ENCODE data around the gene DNAH14.

DNAH14 gene

GRCh38 chr1:225360119-225360518 lies 430.6 kb downstream of the DNAH14 start:
- H3K36me3 ChIP-seq (ENCODE audit: insufficient read depth, low read depth, low read length), result no peaks in the 10 kb centered on the region
- no peak overlapping the region for H3K9ac ChIP-seq (ENCODE audit: low read depth, low read length)

DNA sequence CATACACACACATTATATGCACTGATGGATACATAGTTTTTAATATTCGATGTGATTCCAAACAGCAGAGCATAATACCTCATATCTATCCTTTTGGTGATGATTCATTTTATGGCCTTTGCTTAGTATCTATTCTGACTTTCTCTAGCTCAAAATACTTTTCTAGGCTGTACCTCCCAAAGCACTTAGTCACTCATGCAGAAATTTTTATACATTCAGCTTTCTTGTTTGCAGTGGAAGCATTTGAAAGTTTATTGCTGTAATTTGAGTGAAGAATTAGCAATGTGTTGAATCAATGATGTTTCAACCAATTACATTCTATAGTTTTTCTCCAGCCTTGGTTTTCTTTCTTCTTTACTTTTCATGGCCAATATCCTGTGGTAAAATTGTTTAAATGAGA lies 431.7 kb downstream of the DNAH14 start:
- Histone ChIP-seq H3K27me3 (ENCODE audit: insufficient read depth, low read length) (peaks cover 16% of the 10 kb centered on the region), H3K9me3 (ENCODE audit: insufficient read depth, low read depth, low read length) (no peaks in the 10 kb centered on the region), H3K27ac (ENCODE audit: low read length) (no peak overlapping the region), H3K9ac (ENCODE audit: low read depth, low read length) (no peak overlapping the region), H3K4me3 (ENCODE audit: low read length) (no peak overlapping the region), H3K36me3 (ENCODE audit: insufficient read depth, low read depth, low read length) (no peaks in the 10 kb centered on the region), H3K4me1 (ENCODE audit: insufficient read depth, low read length) (no peaks in the 10 kb centered on the region)

More at GRCh38 chr1:225360119-225360518, 430.6 kb downstream of the DNAH14 start:
- Histone ChIP-seq H3K4me3 (ENCODE audit: low read length) (no peak overlapping the region), H3K4me1 (ENCODE audit: insufficient read depth, low read length) (no peaks in the 10 kb centered on the region), H3K9me3 (ENCODE audit: insufficient read depth, low read depth, low read length) (no peaks in the 10 kb centered on the region), H3K27ac (ENCODE audit: low read length) (no peak overlapping the region), H3K27me3 (ENCODE audit: insufficient read depth, low read length) (peaks cover 5% of the 10 kb centered on the region)

DNA sequence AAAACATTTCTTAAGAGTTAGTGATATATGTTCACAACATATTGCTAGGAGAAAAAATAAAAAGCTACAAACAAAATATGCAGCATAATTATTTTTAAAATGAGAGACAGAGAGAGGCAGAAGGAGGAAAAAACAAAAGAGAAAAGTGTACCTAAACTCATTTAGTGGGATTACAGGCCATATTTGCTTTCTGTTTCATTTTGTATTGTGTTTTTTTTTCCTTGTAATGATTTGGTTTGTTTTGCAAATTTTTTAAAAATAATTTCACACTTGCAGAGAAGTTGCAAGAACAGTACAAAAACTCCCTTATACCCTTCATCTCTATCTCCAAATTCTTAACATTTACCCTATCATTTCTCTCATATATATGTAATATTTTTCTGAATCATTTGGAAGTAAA lies 433.3 kb downstream of the DNAH14 start:
- no peaks in the 10 kb centered on the region for H3K36me3 ChIP-seq (ENCODE audit: insufficient read depth, low read depth, low read length)
- no peaks in the 10 kb centered on the region for H3K4me1 ChIP-seq (ENCODE audit: insufficient read depth, low read length)
- no peaks in the 10 kb centered on the region for H3K9me3 ChIP-seq (ENCODE audit: insufficient read depth, low read depth, low read length)
- H3K4me3 ChIP-seq (ENCODE audit: low read length), result no peak overlapping the region
- no peak overlapping the region for H3K27ac ChIP-seq (ENCODE audit: low read length)
- no peak overlapping the region for H3K9ac ChIP-seq (ENCODE audit: low read depth, low read length)
- H3K27me3 ChIP-seq (ENCODE audit: insufficient read depth, low read length), result peaks cover 32% of the 10 kb centered on the region

DNA sequence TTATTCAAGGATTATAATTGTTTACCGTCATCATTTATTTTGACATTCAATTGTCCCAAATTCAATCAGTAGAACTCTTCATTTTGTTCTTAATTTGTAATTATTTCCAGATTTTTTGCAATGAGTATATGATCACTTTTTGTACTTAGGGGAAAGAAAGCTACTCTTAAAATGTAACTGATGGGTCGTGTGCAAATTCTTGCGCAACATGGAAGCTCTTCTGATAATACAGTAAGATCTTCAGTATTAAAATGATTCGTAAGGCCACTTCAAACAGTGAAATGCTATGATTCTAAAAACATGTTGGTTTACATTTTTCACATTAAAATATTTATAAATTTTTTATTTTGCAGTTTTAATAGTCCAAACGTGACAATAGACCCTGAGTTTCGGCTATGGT lies 435.0 kb downstream of the DNAH14 start:
- H3K4me3 ChIP-seq (ENCODE audit: low read length), result no peak overlapping the region
- no peaks in the 10 kb centered on the region for H3K36me3 ChIP-seq (ENCODE audit: insufficient read depth, low read depth, low read length)
- no peak overlapping the region for H3K27ac ChIP-seq (ENCODE audit: low read length)
- no peaks in the 10 kb centered on the region for H3K9me3 ChIP-seq (ENCODE audit: insufficient read depth, low read depth, low read length)
- H3K27me3 ChIP-seq (ENCODE audit: insufficient read depth, low read length), result peaks cover 46% of the 10 kb centered on the region
- H3K4me1 ChIP-seq (ENCODE audit: insufficient read depth, low read length), result no peaks in the 10 kb centered on the region
- no peak overlapping the region for H3K9ac ChIP-seq (ENCODE audit: low read depth, low read length)

DNA sequence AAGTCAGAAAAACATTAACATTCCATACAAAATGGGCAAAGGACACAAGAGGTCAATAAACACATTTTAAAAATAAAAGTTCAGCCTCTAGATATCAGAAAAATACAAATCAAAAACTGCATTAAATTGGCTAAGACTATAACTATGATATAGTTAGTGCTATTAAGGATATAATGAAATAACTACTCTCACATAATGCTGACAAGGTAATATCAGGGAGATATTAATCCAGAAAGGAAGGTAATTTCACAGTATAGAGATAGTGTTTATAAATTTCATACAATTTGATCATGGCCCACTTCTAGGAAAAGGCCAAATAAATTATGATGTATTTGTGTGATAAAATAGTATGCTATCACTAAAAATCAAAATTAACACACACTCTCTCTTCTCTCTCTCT lies 436.5 kb downstream of the DNAH14 start:
- Histone ChIP-seq H3K4me1 (ENCODE audit: insufficient read depth, low read length) (no peaks in the 10 kb centered on the region), H3K9me3 (ENCODE audit: insufficient read depth, low read depth, low read length) (no peaks in the 10 kb centered on the region), H3K4me3 (ENCODE audit: low read length) (no peak overlapping the region), H3K27ac (ENCODE audit: low read length) (no peak overlapping the region), H3K9ac (ENCODE audit: low read depth, low read length) (no peak overlapping the region), H3K36me3 (ENCODE audit: insufficient read depth, low read depth, low read length) (no peaks in the 10 kb centered on the region), H3K27me3 (ENCODE audit: insufficient read depth, low read length) (peaks cover 47% of the 10 kb centered on the region)

DNA sequence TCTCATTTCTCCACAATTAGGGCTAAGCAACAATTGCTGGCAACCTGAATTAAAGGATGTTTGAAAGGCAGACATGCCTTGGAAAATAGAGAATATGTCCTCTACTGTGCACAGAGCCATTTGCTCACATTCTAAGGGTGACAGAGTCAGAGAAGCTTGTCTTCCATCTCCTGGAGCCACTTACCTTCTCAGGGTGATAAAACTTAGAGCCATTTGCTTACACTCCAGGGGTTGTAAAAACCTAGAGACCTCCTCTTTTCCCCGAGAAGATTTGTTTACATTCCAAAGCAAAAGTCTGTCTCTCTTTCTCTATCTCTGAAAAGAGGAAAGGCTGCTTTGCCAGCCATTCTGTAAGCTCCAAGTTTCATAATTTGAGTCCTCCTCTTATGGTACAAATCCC lies 437.1 kb downstream of the DNAH14 start:
- no peak overlapping the region for H3K9ac ChIP-seq (ENCODE audit: low read depth, low read length)
- H3K27ac ChIP-seq (ENCODE audit: low read length), result no peak overlapping the region
- no peaks in the 10 kb centered on the region for H3K4me1 ChIP-seq (ENCODE audit: insufficient read depth, low read length)
- no peaks in the 10 kb centered on the region for H3K9me3 ChIP-seq (ENCODE audit: insufficient read depth, low read depth, low read length)
- no peaks in the 10 kb centered on the region for H3K36me3 ChIP-seq (ENCODE audit: insufficient read depth, low read depth, low read length)
- H3K27me3 ChIP-seq (ENCODE audit: insufficient read depth, low read length), result peaks cover 47% of the 10 kb centered on the region
- H3K4me3 ChIP-seq (ENCODE audit: low read length), result no peak overlapping the region

DNA sequence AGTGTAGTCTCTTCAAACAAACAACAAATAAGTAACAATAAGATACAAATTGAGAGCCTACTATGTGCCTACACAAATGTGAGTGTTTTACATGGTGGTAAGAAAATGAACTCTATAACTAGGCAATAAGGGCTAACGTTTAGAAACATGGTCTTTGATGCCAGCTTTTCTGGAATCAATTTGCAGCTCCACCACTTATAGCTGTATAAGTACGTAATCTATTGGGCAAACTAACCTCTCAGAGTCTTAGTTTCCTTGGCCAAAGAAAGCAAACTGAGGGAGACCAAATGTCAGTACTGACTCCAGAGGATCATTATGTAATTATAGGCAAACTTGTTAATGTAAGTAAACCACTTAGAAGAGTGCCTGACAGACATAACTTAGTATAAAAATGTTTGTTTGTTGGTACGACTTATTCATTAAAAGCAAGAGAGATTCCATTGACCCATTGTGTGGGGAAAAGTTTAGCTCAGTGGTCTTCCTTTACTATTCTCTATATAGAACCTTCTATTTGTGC lies 438.6 kb downstream of the DNAH14 start:
- Histone ChIP-seq H3K4me1 (ENCODE audit: insufficient read depth, low read length) (no peaks in the 10 kb centered on the region), H3K9ac (ENCODE audit: low read depth, low read length) (no peak overlapping the region), H3K27ac (ENCODE audit: low read length) (no peak overlapping the region), H3K27me3 (ENCODE audit: insufficient read depth, low read length) (peaks cover 47% of the 10 kb centered on the region), H3K4me3 (ENCODE audit: low read length) (no peak overlapping the region), H3K9me3 (ENCODE audit: insufficient read depth, low read depth, low read length) (no peaks in the 10 kb centered on the region), H3K36me3 (ENCODE audit: insufficient read depth, low read depth, low read length) (no peaks in the 10 kb centered on the region)

DNA sequence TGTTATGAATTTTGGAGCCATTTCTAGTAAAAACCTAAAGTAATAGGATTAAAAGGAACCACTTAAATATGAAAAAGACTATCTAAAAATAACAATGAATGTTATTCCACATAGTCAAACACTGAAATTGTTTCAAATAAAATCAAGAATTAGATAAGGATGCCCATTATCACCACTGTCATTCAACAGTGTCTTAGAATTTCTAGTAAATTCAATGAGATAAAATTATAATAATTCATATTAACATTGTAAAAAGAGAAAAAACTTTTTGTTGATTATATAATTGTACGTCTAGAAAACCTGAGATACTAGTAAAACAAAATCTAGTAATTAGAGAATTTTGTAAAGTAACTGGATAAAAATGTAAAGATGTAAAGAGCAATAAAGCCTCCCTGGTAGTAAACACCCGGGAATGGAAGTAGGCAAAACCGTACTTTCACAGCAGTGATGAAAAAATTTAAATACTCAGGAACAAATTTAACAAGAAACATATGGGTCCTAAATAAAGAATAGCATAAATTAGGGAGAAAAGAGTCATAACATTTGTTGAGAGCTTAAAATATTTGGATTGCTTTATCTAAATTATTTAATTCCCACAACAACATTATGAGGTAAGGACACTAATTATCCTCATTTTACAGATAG lies 442.0 kb downstream of the DNAH14 start:
- Histone ChIP-seq H3K4me1 (ENCODE audit: insufficient read depth, low read length) (no peaks in the 10 kb centered on the region), H3K27me3 (ENCODE audit: insufficient read depth, low read length) (peaks cover 28% of the 10 kb centered on the region), H3K27ac (ENCODE audit: low read length) (no peak overlapping the region), H3K36me3 (ENCODE audit: insufficient read depth, low read depth, low read length) (no peaks in the 10 kb centered on the region), H3K9ac (ENCODE audit: low read depth, low read length) (no peak overlapping the region), H3K4me3 (ENCODE audit: low read length) (no peak overlapping the region), H3K9me3 (ENCODE audit: insufficient read depth, low read depth, low read length) (no peaks in the 10 kb centered on the region)

DNA sequence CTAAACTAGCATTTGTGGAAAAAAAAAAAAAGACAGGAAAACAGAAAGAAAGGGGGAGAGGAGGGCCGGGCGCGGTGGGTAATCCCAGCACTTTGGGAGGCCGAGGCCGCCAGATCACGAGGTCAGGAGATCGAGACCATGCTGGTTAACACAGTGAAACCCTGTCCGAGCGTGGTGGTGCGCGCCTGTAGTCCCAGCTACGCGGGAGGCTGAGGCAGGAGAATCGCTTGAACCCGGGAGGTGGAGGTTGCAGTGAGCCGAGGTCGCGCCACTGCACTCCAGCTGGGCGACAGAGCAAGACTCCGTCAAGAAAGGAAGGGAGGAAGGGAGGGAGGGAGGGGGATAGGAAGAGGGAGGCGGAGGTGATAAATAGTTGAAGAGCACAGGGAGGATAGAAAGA lies 443.7 kb downstream of the DNAH14 start:
- Histone ChIP-seq H3K27me3 (ENCODE audit: insufficient read depth, low read length) (peaks cover 11% of the 10 kb centered on the region), H3K4me1 (ENCODE audit: insufficient read depth, low read length) (0 out of 2 replicates have a peak, but pooled peaks cover 2% of the 10 kb centered on the region), H3K9ac (ENCODE audit: low read depth, low read length) (no peak overlapping the region), H3K27ac (ENCODE audit: low read length) (no peak overlapping the region), H3K9me3 (ENCODE audit: insufficient read depth, low read depth, low read length) (no peaks in the 10 kb centered on the region), H3K4me3 (ENCODE audit: low read length) (no peak overlapping the region), H3K36me3 (ENCODE audit: insufficient read depth, low read depth, low read length) (no peaks in the 10 kb centered on the region)

- H3K4me1 ChIP-seq (ENCODE audit: insufficient read depth, low read length), result peaks cover 12% of the 10 kb centered on the region; the same call in 1 of the 2 replicates
- no peak overlapping the region for H3K27ac ChIP-seq (ENCODE audit: low read length)
- no peaks in the 10 kb centered on the region for H3K27me3 ChIP-seq (ENCODE audit: insufficient read depth, low read length)
- H3K9me3 ChIP-seq (ENCODE audit: insufficient read depth, low read depth, low read length), result no peaks in the 10 kb centered on the region
- H3K4me3 ChIP-seq (ENCODE audit: low read length), result no peak overlapping the region
- no peak overlapping the region for H3K9ac ChIP-seq (ENCODE audit: low read depth, low read length)
- no peaks in the 10 kb centered on the region for H3K36me3 ChIP-seq (ENCODE audit: insufficient read depth, low read depth, low read length)
Measured at GRCh38 chr1:225374996-225375395, 445.5 kb downstream of the DNAH14 start.

GRCh38 chr1:225378880-225379279 lies 449.4 kb downstream of the DNAH14 start:
- no peak overlapping the region for H3K27ac ChIP-seq (ENCODE audit: low read length)
- no peaks in the 10 kb centered on the region for H3K27me3 ChIP-seq (ENCODE audit: insufficient read depth, low read length)
- no peaks in the 10 kb centered on the region for H3K9me3 ChIP-seq (ENCODE audit: insufficient read depth, low read depth, low read length)
- no peak overlapping the region for H3K9ac ChIP-seq (ENCODE audit: low read depth, low read length)
- H3K4me1 ChIP-seq (ENCODE audit: insufficient read depth, low read length), result peaks cover 12% of the 10 kb centered on the region; the same call in 1 of the 2 replicates
- no peak overlapping the region for H3K4me3 ChIP-seq (ENCODE audit: low read length)
- no peaks in the 10 kb centered on the region for H3K36me3 ChIP-seq (ENCODE audit: insufficient read depth, low read depth, low read length)

- Histone ChIP-seq H3K27ac (ENCODE audit: low read length) (no peak overlapping the region), H3K4me3 (ENCODE audit: low read length) (no peak overlapping the region), H3K9ac (ENCODE audit: low read depth, low read length) (no peak overlapping the region), H3K27me3 (ENCODE audit: insufficient read depth, low read length) (no peaks in the 10 kb centered on the region), H3K36me3 (ENCODE audit: insufficient read depth, low read depth, low read length) (no peaks in the 10 kb centered on the region), H3K9me3 (ENCODE audit: insufficient read depth, low read depth, low read length) (no peaks in the 10 kb centered on the region), H3K4me1 (ENCODE audit: insufficient read depth, low read length) (peaks cover 12% of the 10 kb centered on the region; the same call in 1 of the 2 replicates)
Measured at GRCh38 chr1:225380691-225381090, 451.2 kb downstream of the DNAH14 start.
